Mesenchymal stem cell (in vitro differentiated cells and primary cell): ENCODE results near the gene IL17D.
"Not testable (repeated sequence)": the region's sequence is repeated elsewhere in the genome, so short reads cannot be mapped to it uniquely, and the experiment has no call there.

Source experiments
- DNase-seq: peaks from one replicate; pipeline ENCODE4 v3.0.0-alpha.2; 2013
- H2AFZ ChIP-seq: one replicate; pipeline ENCODE4 v1.6.1; 2013; ENCODE audit warnings: low read depth, mild to moderate bottlenecking, control low read depth, inconsistent platforms, low read length, moderate library complexity
- H2AK5ac ChIP-seq: 2 replicates; pipeline ENCODE4 v1.6.1; 2013; ENCODE audit warnings: low read length, moderate library complexity, mild to moderate bottlenecking, inconsistent platforms; ENCODE audit not compliant: severe bottlenecking
- H2BK120ac ChIP-seq: one replicate; pipeline ENCODE4 v1.6.1; 2013; ENCODE audit warnings: low read depth, mild to moderate bottlenecking, inconsistent platforms, low read length, moderate library complexity
- H2BK12ac ChIP-seq, 2 experiments: one replicate each; pipeline ENCODE4 v1.6.1; 2013; ENCODE audit warnings: inconsistent platforms in 2 of 2, low read length in 2 of 2, mild to moderate bottlenecking in 2 of 2, moderate library complexity in 2 of 2, control low read depth in 1 of 2
- H2BK15ac ChIP-seq: one replicate; pipeline ENCODE4 v1.6.1; 2013; ENCODE audit warnings: mild to moderate bottlenecking, low read depth, inconsistent platforms; ENCODE audit not compliant: poor library complexity, severe bottlenecking
- H2BK5ac ChIP-seq: 2 replicates; pipeline ENCODE4 v1.6.1; 2013; ENCODE audit warnings: low read depth, mild to moderate bottlenecking, low read length, control low read depth, inconsistent platforms; ENCODE audit not compliant: poor library complexity, severe bottlenecking
- H3K14ac ChIP-seq, 2 experiments: one replicate each; pipeline ENCODE4 v1.6.1; 2013; ENCODE audit warnings: inconsistent platforms in 2 of 2, low read length in 2 of 2, control low read depth in 1 of 2, mild to moderate bottlenecking in 1 of 2, moderate library complexity in 1 of 2
- H3K18ac ChIP-seq, 2 experiments: one replicate each; pipeline ENCODE4 v1.6.1; 2013; ENCODE audit warnings: inconsistent platforms in 2 of 2, low read length in 2 of 2, control low read depth in 1 of 2, low read depth in 1 of 2, mild to moderate bottlenecking in 1 of 2
- H3K23ac ChIP-seq, 2 experiments: one replicate each; pipeline ENCODE4 v1.6.1; 2013; ENCODE audit warnings: inconsistent platforms in 2 of 2, low read length in 2 of 2, mild to moderate bottlenecking in 2 of 2, moderate library complexity in 2 of 2, control low read depth in 1 of 2
- H3K27ac ChIP-seq: 2 replicates; pipeline ENCODE4 v1.5.1; 2013; ENCODE audit warnings: mild to moderate bottlenecking, moderate library complexity, low read length, control low read depth, inconsistent platforms; ENCODE audit not compliant: poor library complexity, severe bottlenecking
- H3K27me3 ChIP-seq, 2 experiments: 2 replicates each; pipeline versions ENCODE4 v1.6.1 to v1.7.0; 2013; ENCODE audit warnings: low read length in 2 of 2, mild to moderate bottlenecking in 2 of 2, moderate library complexity in 2 of 2, control low read depth in 1 of 2, inconsistent platforms in 1 of 2; ENCODE audit not compliant: control insufficient read depth in 1 of 2, insufficient read depth in 1 of 2
- H3K36me3 ChIP-seq, 2 experiments: 2 replicates each; pipeline versions ENCODE4 v1.6.1 to v1.7.0; 2013; ENCODE audit warnings: low read length in 2 of 2, control low read depth in 1 of 2, inconsistent platforms in 1 of 2, low read depth in 1 of 2, mild to moderate bottlenecking in 1 of 2; ENCODE audit not compliant: insufficient read depth in 2 of 2, control insufficient read depth in 1 of 2
- H3K4ac ChIP-seq, 2 experiments: one replicate each; pipeline ENCODE4 v1.6.1; 2013; ENCODE audit warnings: inconsistent platforms in 2 of 2, low read length in 2 of 2, mild to moderate bottlenecking in 2 of 2, moderate library complexity in 2 of 2, control low read depth in 1 of 2, low read depth in 1 of 2
- H3K4me1 ChIP-seq: 2 replicates; pipeline ENCODE4 v1.6.1; 2013; ENCODE audit warnings: low read depth, low read length, control low read depth; ENCODE audit not compliant: control insufficient read depth, insufficient read depth
- H3K4me2 ChIP-seq: 2 replicates; pipeline ENCODE4 v1.6.1; 2013; ENCODE audit warnings: low read length, mild to moderate bottlenecking, inconsistent platforms; ENCODE audit not compliant: poor library complexity, severe bottlenecking
- H3K4me3 ChIP-seq, 2 experiments: 2 replicates each; pipeline versions ENCODE4 v1.5.1 to v1.7.0; 2013; ENCODE audit warnings: low read length in 2 of 2, mild to moderate bottlenecking in 2 of 2, control low read depth in 1 of 2, low read depth in 1 of 2; ENCODE audit not compliant: insufficient read depth in 1 of 2
- H3K79me1 ChIP-seq: replicated peaks from 2 replicates; pipeline ENCODE4 v1.6.1; 2013; ENCODE audit warnings: mild to moderate bottlenecking, control low read depth, low read length, inconsistent platforms; ENCODE audit not compliant: poor library complexity, severe bottlenecking
- H3K9ac ChIP-seq: 2 replicates; pipeline ENCODE4 v1.7.0; 2013; ENCODE audit warnings: mild to moderate bottlenecking, low read length, moderate library complexity
- H3K9me3 ChIP-seq: 2 replicates; pipeline ENCODE4 v1.7.0; 2013; ENCODE audit warnings: mild to moderate bottlenecking, low read length; ENCODE audit not compliant: control insufficient read depth
- H4K8ac ChIP-seq: one replicate; pipeline ENCODE4 v1.6.1; 2013; ENCODE audit warnings: inconsistent platforms, mild to moderate bottlenecking, low read length, moderate library complexity
- H4K91ac ChIP-seq: one replicate; pipeline ENCODE4 v1.6.1; 2013; ENCODE audit warnings: mild to moderate bottlenecking, low read length, inconsistent platforms
- WGBS: methylation state at CpG from one replicate; pipeline ENCODE4 v1.1.7; 2013; ENCODE audit warnings: mixed read lengths; 5-methylcytosine and 5-hydroxymethylcytosine counted together

The IL17D gene

DNA sequence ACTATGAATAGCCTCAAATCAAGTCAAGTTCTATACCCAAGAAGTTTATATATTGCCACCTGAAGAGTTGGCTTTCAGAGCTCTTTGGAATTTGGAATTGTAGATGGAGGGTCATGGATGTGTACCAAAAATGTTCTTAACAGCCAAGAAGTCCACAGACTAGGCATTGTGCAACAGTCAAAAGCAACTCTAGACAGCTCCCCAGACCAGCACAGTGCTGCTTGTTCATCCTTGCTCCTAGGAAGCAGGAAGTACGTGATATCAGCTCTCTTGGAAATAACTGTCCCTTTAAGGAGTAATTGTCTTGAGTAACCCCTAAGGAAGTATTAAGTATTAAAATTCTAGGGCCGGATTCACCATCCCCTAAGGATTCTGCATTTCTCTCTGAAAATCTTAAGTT, 30.7 kb upstream of the IL17D start:
- 90% methylated on average over 1 of the region's 2 CpGs for WGBS
- no peak overlapping the region for H2BK120ac ChIP-seq
- no peak overlapping the region for H2AFZ ChIP-seq
- no peak overlapping the region for H2BK5ac ChIP-seq
- no peak overlapping the region for H3K4me2 ChIP-seq
- H3K27me3 ChIP-seq, result peaks cover 0 to 8% of the 10 kb centered on the region in 2 experiments
- H3K23ac ChIP-seq, result no peak overlapping the region
- no peak overlapping the region for H4K91ac ChIP-seq
- H4K8ac ChIP-seq, result no peak overlapping the region
- H3K18ac ChIP-seq, result no peak overlapping the region
- H3K4ac ChIP-seq, result no peak overlapping the region
- no peak overlapping the region for H3K4me3 ChIP-seq
- H3K14ac ChIP-seq, result no peak overlapping the region
- no peak overlapping the region for H3K27ac ChIP-seq
- no peaks in the 10 kb centered on the region for H3K4me1 ChIP-seq
- no peak overlapping the region for H3K9ac ChIP-seq
- no peak overlapping the region for H2BK15ac ChIP-seq
- H3K36me3 ChIP-seq, result peaks cover 7 to 22% of the 10 kb centered on the region in 2 experiments
- DNase-seq, result no peak
- H2AK5ac ChIP-seq, result no peak overlapping the region
- no peaks in the 10 kb centered on the region for H3K9me3 ChIP-seq
- H3K79me1 ChIP-seq, result no peaks in the 10 kb centered on the region
- H2BK12ac ChIP-seq, result no peak overlapping the region

DNA sequence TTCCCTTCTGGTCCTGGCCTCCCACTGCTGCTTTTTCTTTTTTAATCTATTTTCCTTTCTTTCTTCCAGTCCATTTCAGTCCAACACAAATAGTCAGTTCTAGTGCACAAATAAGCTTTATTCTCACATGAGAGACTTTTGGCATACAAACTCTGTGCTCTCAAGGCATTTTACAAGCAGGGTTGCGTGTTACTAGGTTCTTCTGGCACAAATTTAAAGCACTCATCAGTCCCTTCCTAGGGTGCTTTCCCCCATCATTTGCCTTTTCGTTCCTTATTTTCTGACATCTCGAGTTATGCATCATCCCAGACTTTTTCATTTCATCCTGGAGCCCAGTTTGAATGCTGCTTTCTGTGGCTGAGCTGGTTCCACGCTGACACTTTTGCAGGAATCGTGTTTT, 29.8 kb upstream of the IL17D start:
- no peak overlapping the region for H2BK12ac ChIP-seq
- no peaks in the 10 kb centered on the region for H3K79me1 ChIP-seq
- H3K4ac ChIP-seq, result no peak overlapping the region
- H3K4me3 ChIP-seq, result no peak overlapping the region
- no peak overlapping the region for H2BK5ac ChIP-seq
- no peaks in the 10 kb centered on the region for H3K9me3 ChIP-seq
- H3K36me3 ChIP-seq, result peaks cover 7 to 22% of the 10 kb centered on the region in 2 experiments
- H4K8ac ChIP-seq, result no peak overlapping the region
- WGBS, result 94% methylated on average over 5 of the region's 5 CpGs
- H3K18ac ChIP-seq, result no peak overlapping the region
- H4K91ac ChIP-seq, result no peak overlapping the region
- H2AK5ac ChIP-seq, result no peak overlapping the region
- no peak overlapping the region for H3K23ac ChIP-seq
- no peak overlapping the region for H3K4me2 ChIP-seq
- H2BK120ac ChIP-seq, result no peak overlapping the region
- no peak overlapping the region for H3K9ac ChIP-seq
- no peak overlapping the region for H2AFZ ChIP-seq
- no peak overlapping the region for H3K27ac ChIP-seq
- no peak overlapping the region for H3K14ac ChIP-seq
- no peak for DNase-seq
- no peaks in the 10 kb centered on the region for H3K4me1 ChIP-seq
- peaks cover 0 to 8% of the 10 kb centered on the region in 2 experiments for H3K27me3 ChIP-seq
- no peak overlapping the region for H2BK15ac ChIP-seq

DNA sequence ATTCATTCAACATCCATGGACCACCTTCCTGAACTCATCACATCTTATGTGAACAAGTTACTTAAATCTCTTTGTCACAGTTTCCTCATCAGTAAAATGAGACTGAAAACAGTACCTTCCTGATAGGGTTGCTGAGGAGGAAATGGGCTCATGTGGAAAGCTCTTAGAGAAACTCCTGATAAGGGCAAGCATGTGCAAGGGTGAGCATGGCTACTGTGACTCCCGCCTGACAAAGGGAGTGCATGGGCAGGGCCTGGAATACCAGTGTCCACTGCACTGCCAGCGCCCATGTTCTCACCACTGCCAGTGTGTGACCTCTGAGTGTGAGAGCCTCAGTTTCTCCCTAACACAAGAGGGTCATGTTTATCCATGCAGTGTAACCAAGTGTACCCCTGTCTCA, 27.3 kb upstream of the IL17D start:
- WGBS, result 96% methylated on average over 2 of the region's 2 CpGs
- no peaks in the 10 kb centered on the region for H3K4me1 ChIP-seq
- no peak overlapping the region for H3K14ac ChIP-seq

DNA sequence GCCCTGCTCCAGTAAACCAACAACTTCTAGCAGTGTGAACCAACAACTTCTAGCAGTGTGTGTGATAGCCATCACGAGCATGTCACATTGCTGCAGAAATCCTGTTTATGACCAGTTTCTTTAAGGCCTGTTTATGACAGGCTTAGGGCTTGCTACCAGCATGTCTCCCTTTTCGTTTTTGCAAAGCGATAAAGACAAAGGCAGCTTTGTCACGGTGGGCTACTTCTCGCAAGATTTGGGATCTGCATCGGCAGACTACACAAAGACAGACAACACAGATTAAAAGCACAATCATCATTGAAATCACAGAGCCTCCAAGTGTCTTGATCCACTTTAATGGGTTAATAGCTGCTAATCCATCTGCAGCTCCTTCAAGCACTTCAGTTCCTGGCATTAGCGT, 24.9 kb upstream of the IL17D start:
- Histone ChIP-seq H3K36me3 (peaks cover 3 to 13% of the 10 kb centered on the region in 2 experiments), H3K27me3 (peaks cover 0 to 22% of the 10 kb centered on the region in 2 experiments)
- not testable (repeated sequence) for H4K91ac ChIP-seq, H2AFZ ChIP-seq, H3K4me2 ChIP-seq, H3K23ac ChIP-seq, DNase-seq, H2BK15ac ChIP-seq, H2BK12ac ChIP-seq, H3K79me1 ChIP-seq, H2AK5ac ChIP-seq, H4K8ac ChIP-seq, H3K18ac ChIP-seq, H3K14ac ChIP-seq, H3K4me3 ChIP-seq, H2BK5ac ChIP-seq, H3K4me1 ChIP-seq, H3K9me3 ChIP-seq, H3K4ac ChIP-seq, H3K9ac ChIP-seq, H3K27ac ChIP-seq, H2BK120ac ChIP-seq
- 37% methylated on average over 6 of the region's 7 CpGs for WGBS

More for the DNA sequence above, 27.3 kb upstream of the IL17D start:
- Histone ChIP-seq H3K27ac (no peak overlapping the region), H4K91ac (no peak overlapping the region), H3K23ac (no peak overlapping the region), H4K8ac (no peak overlapping the region), H3K4me3 (no peak overlapping the region), H2AK5ac (no peak overlapping the region), H3K36me3 (peaks cover 7 to 20% of the 10 kb centered on the region in 2 experiments), H2BK5ac (no peak overlapping the region), H2BK120ac (no peak overlapping the region), H3K79me1 (no peaks in the 10 kb centered on the region), H2BK15ac (no peak overlapping the region), H3K4ac (no peak overlapping the region), H3K18ac (no peak overlapping the region), H3K9ac (no peak overlapping the region), H3K4me2 (no peak overlapping the region), H2BK12ac (no peak overlapping the region), H3K27me3 (peaks cover 0 to 22% of the 10 kb centered on the region in 2 experiments), H2AFZ (no peak overlapping the region), H3K9me3 (no peaks in the 10 kb centered on the region)
- DNase-seq, result no peak
